CD4-positive, alpha-beta T cell treated with Interleukin-17A for 1 hour (primary cell): Measurements from ENCODE around the gene PLEKHM2.
"Not testable (repeated sequence)": the region's sequence is repeated elsewhere in the genome, so short reads cannot be mapped to it uniquely, and the experiment has no call there.

ENCODE experiments used
- DNase-seq: peaks from one replicate; pipeline ENCODE4 v3.0.0-alpha.2; 2020

Gene PLEKHM2, protein sequence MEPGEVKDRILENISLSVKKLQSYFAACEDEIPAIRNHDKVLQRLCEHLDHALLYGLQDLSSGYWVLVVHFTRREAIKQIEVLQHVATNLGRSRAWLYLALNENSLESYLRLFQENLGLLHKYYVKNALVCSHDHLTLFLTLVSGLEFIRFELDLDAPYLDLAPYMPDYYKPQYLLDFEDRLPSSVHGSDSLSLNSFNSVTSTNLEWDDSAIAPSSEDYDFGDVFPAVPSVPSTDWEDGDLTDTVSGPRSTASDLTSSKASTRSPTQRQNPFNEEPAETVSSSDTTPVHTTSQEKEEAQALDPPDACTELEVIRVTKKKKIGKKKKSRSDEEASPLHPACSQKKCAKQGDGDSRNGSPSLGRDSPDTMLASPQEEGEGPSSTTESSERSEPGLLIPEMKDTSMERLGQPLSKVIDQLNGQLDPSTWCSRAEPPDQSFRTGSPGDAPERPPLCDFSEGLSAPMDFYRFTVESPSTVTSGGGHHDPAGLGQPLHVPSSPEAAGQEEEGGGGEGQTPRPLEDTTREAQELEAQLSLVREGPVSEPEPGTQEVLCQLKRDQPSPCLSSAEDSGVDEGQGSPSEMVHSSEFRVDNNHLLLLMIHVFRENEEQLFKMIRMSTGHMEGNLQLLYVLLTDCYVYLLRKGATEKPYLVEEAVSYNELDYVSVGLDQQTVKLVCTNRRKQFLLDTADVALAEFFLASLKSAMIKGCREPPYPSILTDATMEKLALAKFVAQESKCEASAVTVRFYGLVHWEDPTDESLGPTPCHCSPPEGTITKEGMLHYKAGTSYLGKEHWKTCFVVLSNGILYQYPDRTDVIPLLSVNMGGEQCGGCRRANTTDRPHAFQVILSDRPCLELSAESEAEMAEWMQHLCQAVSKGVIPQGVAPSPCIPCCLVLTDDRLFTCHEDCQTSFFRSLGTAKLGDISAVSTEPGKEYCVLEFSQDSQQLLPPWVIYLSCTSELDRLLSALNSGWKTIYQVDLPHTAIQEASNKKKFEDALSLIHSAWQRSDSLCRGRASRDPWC

GRCh38 chr1:15684042-15684461, at the start of gene PLEKHM2:
Gene PLEKHM2 (plus strand): TSS chr1:15684320. CDS start chr1:15684559, 239 bp downstream.
- DNase-seq = peak; percentile 53

DNA sequence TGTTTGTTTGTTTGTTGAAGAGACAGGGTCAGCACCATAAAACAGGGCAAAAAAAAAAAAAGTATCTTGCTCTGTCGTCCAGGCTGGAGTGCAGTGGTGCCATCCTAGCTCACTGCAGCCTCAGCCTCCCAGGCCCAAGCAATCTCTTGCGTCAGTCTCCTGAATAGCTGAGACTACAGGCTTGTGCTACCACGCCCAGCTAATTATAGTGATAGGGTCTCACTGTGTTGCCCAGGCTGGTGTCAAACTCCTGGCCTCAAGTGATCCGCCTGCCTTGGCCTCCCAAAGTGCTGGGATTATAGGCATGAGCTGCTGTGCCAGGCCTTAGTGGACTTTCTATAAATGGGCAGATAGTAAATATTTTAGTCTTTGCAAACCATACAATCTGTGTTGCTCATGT, 47.7 kb upstream of the PLEKHM2 start:
- DNase-seq = no peak

DNA sequence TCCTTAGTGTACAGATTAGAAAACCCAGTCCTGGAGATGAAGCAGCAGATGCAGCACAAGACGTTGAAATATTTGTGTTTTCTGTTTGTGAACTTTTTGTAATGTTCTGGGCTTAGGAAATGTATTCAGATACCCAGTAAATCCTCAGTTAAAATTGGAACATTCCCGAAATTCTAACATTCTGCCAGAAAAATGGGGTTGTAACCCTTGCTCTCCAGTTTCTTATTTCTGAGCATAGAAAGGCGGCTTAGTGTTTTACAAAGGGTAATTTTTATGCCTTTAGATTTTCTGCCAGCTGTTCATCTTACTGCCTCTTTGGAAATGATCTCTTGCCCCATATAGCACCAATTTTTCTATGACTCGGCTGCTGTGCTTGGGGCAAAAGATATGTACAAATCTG, 46.3 kb upstream of the PLEKHM2 start:
- DNase-seq = no peak

DNA sequence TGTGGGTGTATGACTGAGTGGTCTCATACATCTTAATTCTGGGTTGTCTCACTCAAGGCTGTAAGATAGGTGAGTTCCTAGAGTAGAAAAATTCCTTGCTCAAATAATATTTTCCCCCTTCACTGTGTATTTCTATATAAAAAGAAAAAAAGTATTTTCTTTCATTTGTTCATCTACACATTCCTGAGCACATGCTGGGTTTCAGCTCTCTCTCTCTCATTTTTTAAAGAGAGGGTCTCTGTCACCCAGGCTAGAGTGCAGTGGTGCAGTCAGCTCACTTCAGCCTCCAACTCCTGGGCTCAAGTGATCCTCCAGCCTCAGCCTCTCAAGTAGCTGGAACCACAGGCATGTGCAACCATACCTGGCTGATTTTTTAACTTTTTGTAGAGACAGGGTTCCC, 44.9 kb upstream of the PLEKHM2 start:
- DNase-seq = no peak

DNA sequence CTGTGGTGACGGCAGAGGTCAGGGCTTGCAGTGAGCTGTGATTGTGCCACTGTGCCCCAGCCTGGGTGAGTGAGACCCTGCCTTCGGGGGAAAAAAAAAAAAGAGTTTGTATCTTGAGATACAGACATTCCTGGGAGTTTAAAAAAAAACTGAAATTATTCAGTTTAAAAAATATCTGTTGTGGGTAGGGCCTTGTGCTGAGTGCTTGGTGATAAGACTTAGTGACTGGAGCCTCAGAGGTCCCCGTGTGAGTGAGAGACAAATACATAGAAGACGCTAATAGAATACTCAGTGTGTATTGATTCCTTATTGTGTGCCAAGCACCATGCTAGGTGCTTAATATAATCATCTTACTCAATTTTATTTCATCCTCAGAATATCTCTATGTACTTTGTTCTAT, 44.2 kb upstream of the PLEKHM2 start:
- DNase-seq = no peak

- DNase-seq = no peak
Observed at GRCh38 chr1:15640667-15641066, 43.5 kb upstream of the PLEKHM2 start.

DNA sequence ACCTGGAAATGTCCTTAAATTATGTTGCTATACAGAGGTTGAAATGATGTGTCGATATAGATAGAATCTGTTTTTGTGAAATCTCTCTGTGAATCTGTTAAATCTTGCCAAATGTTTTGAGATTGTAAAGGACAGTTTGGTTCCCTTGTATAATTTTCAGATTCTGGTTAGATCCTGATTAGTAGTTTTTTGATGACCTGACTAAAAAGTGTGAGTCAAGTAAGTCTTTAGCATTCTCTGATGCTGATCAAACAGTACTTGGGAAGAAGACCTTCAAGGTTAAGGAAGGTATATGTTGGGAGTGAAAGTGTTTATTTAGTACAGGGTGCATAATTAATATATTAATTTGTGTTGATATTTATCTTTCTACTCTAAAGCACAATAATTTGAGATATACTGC, 34.2 kb upstream of the PLEKHM2 start:
- no peak for DNase-seq

- DNase-seq = no peak
Observed at GRCh38 chr1:15650433-15650832, 33.7 kb upstream of the PLEKHM2 start.

GRCh38 chr1:15652130-15652529, 32.0 kb upstream of the PLEKHM2 start:
- not testable (repeated sequence) for DNase-seq

GRCh38 chr1:15654091-15654690, 29.9 kb upstream of the PLEKHM2 start:
- no peak for DNase-seq

DNA sequence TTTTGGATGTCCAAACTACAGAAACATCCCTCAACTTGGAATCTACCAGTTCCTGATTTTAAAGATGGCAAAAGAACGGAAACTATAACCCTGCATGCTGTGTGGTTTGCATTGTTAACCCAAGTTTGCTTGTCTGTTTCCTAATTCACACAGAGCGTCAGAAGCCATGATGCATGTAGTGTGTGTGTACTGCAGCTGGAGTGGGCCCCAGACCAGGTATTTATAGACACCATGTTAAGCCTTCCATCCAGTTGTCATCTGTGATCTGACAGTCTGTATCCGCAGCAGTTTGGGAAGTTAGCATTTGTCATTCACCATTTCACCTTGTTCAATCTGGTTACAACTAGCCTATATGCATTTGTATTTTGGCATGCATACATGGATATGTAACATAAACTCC, 27.7 kb upstream of the PLEKHM2 start:
- DNase-seq = no peak

GRCh38 chr1:15657021-15657420, 27.1 kb upstream of the PLEKHM2 start:
- DNase-seq = no peak

- no peak for DNase-seq
Observed at GRCh38 chr1:15660151-15660550, 24.0 kb upstream of the PLEKHM2 start.

- DNase-seq = no peak
Observed at GRCh38 chr1:15662477-15662876, 21.6 kb upstream of the PLEKHM2 start.

DNA sequence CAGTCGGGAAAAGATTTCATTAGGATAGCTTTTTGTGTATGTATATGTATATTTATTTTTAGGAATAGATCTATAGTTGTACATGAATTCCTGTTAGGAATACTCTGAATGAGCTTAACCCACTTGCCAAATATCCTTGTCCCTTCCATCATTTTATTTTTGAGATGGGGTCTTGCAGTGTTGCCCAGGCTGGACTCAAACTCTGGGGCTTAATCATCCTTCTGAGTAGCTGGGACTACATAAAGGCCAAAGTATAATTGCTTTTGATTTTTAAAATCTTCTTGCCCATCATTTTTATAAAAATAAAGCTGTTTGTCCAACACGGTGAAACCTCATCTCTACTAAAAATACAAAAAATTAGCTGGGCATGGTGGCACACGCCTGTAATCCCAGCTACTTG, 20.2 kb upstream of the PLEKHM2 start:
- DNase-seq = no peak

GRCh38 chr1:15667362-15667761, 16.8 kb upstream of the PLEKHM2 start:
- no peak for DNase-seq

DNA sequence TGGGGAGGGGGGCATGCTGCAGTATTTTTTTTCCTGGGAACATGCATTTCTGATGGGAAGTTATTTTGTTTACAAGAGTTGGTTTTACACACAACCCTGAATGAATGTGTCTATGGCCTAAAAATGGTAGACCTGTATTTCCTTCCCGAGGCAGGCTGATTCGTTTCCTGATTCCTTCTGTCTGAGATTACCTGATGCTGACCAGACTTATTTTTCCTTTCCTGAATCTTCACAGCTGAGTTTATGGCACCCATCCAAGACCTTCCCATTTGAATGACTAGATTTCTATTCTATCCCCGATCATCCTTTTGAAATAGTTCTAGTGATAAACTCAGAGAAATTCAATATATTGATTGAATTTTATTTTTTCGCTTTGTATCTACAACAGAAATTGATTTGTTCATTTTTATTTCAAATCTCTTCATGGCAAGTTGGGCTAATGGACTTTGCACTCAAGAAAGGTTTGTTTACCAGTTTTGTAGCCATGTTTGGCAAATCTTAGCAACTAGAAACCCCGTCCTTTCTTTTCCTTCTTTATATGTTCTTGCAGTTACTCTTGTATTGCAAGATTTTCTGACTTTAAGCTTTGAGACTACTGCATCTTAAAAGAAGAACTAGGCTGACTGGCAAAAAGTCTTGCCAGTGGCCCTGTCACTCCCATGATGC, 15.9 kb upstream of the PLEKHM2 start:
- no peak for DNase-seq

DNA sequence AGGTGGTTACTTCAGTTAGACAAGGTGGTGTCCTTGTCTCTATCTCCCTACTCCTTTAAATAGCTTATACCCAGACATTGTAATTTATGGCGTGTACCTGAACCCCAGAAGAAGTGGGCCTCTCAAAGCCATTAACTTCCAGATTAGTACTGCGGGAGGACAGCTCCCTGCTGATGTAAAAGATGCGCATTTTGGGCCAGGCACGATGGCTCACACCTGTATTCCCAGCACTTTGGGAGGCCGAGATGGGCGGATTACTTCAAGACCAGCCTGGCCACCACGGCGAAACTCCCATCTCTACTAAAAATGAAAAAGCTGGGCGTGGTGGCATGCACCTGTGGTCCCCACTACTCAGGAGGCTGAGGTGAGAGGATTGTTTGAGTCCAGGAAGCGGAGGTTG, 15.0 kb upstream of the PLEKHM2 start:
- DNase-seq = no peak

DNA sequence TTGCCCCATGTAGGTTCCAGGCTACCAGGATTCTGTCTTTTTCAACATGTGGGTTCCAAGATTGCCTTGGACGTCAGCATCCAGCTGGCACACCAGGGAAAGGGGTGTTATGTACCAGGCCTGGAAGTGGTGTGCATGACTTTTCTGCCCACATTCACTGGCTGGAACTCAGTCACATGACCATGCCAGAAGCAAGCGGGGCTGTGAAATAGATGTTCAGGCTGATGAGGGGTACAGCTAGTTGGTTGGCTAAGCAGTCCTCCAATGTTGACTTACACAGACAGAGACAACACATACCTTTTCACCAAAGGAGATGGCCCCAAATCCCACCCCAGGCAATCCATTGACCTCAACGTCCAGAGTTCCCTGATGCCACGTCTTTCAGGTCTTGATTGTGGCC, 14.3 kb upstream of the PLEKHM2 start:
- no peak for DNase-seq

- DNase-seq = no peak
Observed at GRCh38 chr1:15671430-15671829, 12.7 kb upstream of the PLEKHM2 start.

- DNase-seq = no peak
Observed at GRCh38 chr1:15674386-15675159, 9.5 kb upstream of the PLEKHM2 start.

DNA sequence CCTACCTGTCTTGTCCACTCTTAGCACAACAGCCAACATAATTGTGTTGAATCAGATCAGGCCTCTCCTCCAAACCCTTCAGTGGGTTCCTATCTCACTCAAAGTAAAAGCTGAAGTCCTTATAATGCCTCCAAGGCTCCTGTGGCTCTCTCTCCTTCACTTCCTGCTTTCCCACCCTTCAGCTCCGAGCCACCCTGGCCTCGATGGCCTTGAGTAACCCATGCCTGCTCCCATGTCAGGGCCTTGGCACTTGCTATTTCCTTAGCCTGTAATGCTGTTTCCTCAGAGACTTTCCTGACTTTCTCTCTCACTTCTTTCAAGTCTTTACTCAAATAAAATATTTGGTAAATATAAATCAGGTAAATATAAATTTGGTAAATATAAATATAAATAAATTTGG, 8.1 kb upstream of the PLEKHM2 start:
- DNase-seq = no peak
